SK-N-SH treated with all-trans-retinoic acid at 6 μM for 48 hours (cell line): ENCODE results near the gene DPM3.
A peak's percentile ranks its signal among the peaks of the same experiment; 100 is the strongest.
"Not testable (repeated sequence)": the region's sequence is repeated elsewhere in the genome, so short reads cannot be mapped to it uniquely, and the experiment has no call there.

Experiments used
- ATAC-seq: fragments of 200-7000 bp; cut with Tn5 transposase; 3 replicates; pipeline ENCODE4 v1.9.1; 2020; ENCODE audit warnings: mild to moderate bottlenecking, moderate library complexity
- BACH2 ChIP-seq: fragments of 250-450 bp; sonication (Bioruptor Pico); IDR thresholded peaks from 2 replicates; pipeline ENCODE4 v1.9.0; 2021; ENCODE audit warnings: mild to moderate bottlenecking, borderline replicate concordance
- CSDC2 ChIP-seq: fragments of 250-450 bp; sonication (Bioruptor Pico); IDR thresholded peaks from 2 replicates; pipeline ENCODE4 v1.5.0; 2020; ENCODE audit warnings: mild to moderate bottlenecking, moderate library complexity
- ESRRG ChIP-seq: fragments of 250-450 bp; sonication (Bioruptor Pico); IDR thresholded peaks from 2 replicates; pipeline ENCODE4 v1.6.1; 2021; ENCODE audit warnings: mild to moderate bottlenecking
- ISL1 ChIP-seq: fragments of 250-450 bp; sonication (Bioruptor Pico); IDR thresholded peaks from 2 replicates; pipeline ENCODE4 v2.1.2; 2022; ENCODE audit warnings: mild to moderate bottlenecking, moderate library complexity
- OSR1 ChIP-seq: fragments of 250-450 bp; sonication (Bioruptor Pico); IDR thresholded peaks from 2 replicates; pipeline ENCODE4 v1.8.0; 2022; ENCODE audit warnings: moderate library complexity, mild to moderate bottlenecking, inconsistent platforms
- PATZ1 ChIP-seq: fragments of 250-450 bp; sonication (Bioruptor Pico); IDR thresholded peaks from 2 replicates; pipeline ENCODE4 v1.8.0; 2020; ENCODE audit warnings: mild to moderate bottlenecking, moderate library complexity, borderline replicate concordance
- PPARA ChIP-seq: fragments of 250-450 bp; sonication (Bioruptor Pico); IDR thresholded peaks from 2 replicates; pipeline ENCODE4 v1.5.0; 2020; ENCODE audit warnings: mild to moderate bottlenecking, borderline replicate concordance
- RARB ChIP-seq: fragments of 250-450 bp; sonication (Bioruptor Pico); IDR thresholded peaks from 2 replicates; pipeline ENCODE4 v1.8.0; 2021; ENCODE audit warnings: mild to moderate bottlenecking, moderate library complexity
- SNAI2 ChIP-seq: fragments of 250-450 bp; sonication (Bioruptor Pico); IDR thresholded peaks from 2 replicates; pipeline ENCODE4 v1.5.0; 2020; ENCODE audit warnings: mild to moderate bottlenecking, moderate library complexity
- TCF4 ChIP-seq: fragments of 250-450 bp; sonication (Bioruptor Pico); IDR thresholded peaks from 2 replicates; pipeline ENCODE4 v1.8.0; 2021; ENCODE audit warnings: mild to moderate bottlenecking, moderate library complexity, borderline replicate concordance
- TSHZ2 ChIP-seq: fragments of 250-450 bp; sonication (Bioruptor Pico); IDR thresholded peaks from 2 replicates; pipeline ENCODE4 v1.5.0; 2020; ENCODE audit warnings: mild to moderate bottlenecking, moderate library complexity
- ZFP3 ChIP-seq: fragments of 250-450 bp; sonication (Bioruptor Pico); IDR thresholded peaks from 2 replicates; pipeline ENCODE4 v1.5.0; 2020; ENCODE audit warnings: mild to moderate bottlenecking, moderate library complexity
- ZNF8 ChIP-seq: fragments of 450-650 bp; formaldehyde crosslinking; IDR thresholded peaks from 2 replicates; pipeline ENCODE4 v1.5.0; 2020; ENCODE audit warnings: mild to moderate bottlenecking, moderate library complexity
- TF ChIP-seq, protein P1 (sequence below): fragments of 250-450 bp; sonication (Bioruptor Pico); IDR thresholded peaks from 2 replicates; pipeline ENCODE4 v1.5.1; 2020; ENCODE audit warnings: low read depth, mild to moderate bottlenecking, moderate library complexity

The DPM3 gene

DNA sequence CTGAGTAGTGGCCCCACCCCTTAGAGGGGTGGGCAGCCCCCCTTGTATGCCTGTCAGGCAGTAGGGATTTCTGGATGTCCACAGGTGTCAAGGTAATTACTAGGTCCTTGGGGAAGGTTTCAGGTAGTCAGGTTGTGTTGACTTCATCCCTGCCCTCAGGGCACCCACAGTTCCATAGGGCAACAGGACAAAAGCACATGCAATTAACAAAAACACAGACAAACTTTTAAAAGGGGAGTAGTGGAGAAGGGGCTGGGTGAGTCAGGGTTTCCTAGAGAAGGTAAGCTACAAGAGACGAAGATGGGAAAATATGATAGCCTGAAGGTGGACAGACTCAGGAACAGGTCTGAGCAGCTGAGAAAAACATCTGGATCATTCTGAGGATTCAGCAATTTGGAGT is 18.7 kb upstream of the DPM3 start (continued):
- TF ChIP-seq ZFP3 (CRISPR knock-in tag): no peak
- TF ChIP-seq ZNF8: no peak
- TF ChIP-seq, protein P1, sequence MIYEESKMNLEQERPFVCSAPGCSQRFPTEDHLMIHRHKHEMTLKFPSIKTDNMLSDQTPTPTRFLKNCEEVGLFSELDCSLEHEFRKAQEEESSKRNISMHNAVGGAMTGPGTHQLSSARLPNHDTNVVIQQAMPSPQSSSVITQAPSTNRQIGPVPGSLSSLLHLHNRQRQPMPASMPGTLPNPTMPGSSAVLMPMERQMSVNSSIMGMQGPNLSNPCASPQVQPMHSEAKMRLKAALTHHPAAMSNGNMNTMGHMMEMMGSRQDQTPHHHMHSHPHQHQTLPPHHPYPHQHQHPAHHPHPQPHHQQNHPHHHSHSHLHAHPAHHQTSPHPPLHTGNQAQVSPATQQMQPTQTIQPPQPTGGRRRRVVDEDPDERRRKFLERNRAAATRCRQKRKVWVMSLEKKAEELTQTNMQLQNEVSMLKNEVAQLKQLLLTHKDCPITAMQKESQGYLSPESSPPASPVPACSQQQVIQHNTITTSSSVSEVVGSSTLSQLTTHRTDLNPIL (CRISPR knock-in tag): no peak
- no peak for TF ChIP-seq SNAI2
- no peak for TF ChIP-seq ISL1 (CRISPR knock-in tag)

DNA sequence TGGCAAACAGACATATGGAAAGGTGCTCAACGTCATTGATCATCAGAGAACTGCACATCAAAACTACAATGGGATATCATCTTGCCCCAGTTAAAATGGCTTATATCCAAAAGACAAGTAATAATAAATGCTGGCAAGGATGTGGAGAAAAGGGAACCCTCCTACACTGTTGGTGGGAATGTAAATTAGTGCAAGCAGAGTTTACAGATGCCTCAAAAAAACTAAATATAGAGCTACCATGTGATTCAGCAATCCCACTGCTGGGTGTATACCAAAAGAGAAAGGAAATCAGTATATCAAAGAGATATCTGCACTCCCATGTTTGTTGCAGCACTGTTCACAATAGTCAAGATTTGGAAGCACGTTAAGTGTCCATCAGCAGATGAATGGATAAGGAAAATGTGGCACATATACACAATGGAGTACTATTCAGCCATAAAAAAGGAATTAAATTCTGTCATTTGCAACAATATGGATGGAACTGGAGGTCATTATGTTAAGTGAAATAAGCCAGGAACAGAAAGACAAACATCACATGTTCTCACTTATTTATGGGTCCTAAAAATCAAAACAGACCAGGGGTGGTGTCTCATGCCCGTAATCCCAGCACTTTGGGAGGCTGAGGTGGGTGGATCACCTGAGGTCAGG is 15.8 kb upstream of the DPM3 start:
- ATAC-seq: not testable (repeated sequence)

DNA sequence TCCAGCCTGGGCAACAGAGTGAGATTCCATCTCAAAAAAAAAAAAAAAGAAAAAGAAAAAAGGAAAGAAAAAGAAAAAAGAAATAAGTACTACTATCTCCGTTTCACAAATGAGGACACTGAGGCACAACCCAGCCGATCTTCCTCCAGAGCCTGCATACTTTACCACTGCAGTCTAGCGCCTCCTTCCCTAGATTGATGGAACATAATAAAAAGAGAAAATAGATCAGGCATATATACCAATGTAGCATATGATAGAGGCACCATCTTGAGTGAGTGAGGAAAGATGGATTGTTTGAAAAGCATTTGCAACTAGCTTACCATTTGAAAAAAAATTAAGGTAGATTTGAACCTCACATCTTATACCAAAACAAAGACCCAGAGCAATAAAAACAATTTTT is 5.2 kb upstream of the DPM3 start:
- peak; percentile 48; the same call in 1 of the 3 replicates for ATAC-seq
- TF ChIP-seq PPARA (CRISPR knock-in tag) (no peak), ISL1 (CRISPR knock-in tag) (no peak), ZNF8 (no peak), RARB (no peak)

- TF ChIP-seq TSHZ2 (no peak), PPARA (CRISPR knock-in tag) (no peak), ESRRG (no peak), CSDC2 (CRISPR knock-in tag) (no peak), ZNF8 (no peak), RARB (no peak), PATZ1 (CRISPR knock-in tag) (no peak), ZFP3 (CRISPR knock-in tag) (no peak), BACH2 (CRISPR knock-in tag) (no peak), OSR1 (CRISPR knock-in tag) (no peak)
- TF ChIP-seq, protein P1 (CRISPR knock-in tag): no peak
- TF ChIP-seq, all 23 proteins: peak for 0
- ATAC-seq: no peak
Observed at GRCh38 chr1:155141749-155142148, 1.4 kb upstream of the DPM3 start.

DNA sequence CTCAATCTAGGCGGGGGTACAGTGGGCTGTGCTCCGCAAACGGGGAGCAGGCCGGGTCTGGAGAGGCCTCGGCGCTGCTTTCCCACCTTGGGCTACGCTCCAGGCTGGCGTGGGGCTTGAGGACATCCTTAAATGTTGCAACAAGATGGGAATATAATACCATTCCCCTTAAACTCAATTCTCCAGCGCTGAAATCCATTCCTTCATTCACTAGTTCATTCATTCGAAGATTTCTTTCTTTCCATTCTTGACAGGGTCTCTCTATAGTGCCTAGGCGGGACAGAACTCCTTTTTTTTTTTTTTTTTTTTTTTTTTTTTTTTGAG is 261 bp upstream of the DPM3 start:
- no peak for ATAC-seq
- TF ChIP-seq CSDC2 (CRISPR knock-in tag) (no peak), TCF4 (no peak), PATZ1 (CRISPR knock-in tag) (no peak), ESRRG (no peak)
- TF ChIP-seq, all 23 proteins: peak for 0
